Measurements from ENCODE around the gene PARD3B. TPM values are rescaled to one million over a fixed set of nuclear protein-coding genes. Genes with fewer than 3 reads are reported as not detected.

The PARD3B gene
- total and polyA plus RNA-seq, 2 donors (not counting 1 experiment from before 2014, with no cell fraction given): 7.4 to 20.6 TPM

DNA sequence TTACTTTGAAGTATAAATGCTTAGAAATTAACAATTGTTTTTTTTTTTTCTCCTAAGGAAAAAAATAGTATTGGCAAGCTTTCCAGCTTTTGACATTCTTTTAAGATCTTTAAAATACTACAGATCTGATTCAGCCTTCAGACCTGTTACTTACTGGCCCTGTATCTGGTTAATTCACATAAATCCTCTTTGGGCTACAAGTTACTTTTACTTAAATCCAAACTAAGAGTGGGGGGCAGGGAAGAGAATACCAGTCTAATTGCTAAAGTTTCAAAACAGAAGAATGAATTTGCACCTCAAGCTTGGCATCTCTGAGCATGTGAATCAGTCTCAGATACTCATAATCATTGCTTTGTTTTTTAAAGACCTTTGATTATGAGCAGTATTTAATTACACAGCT lies 386.3 kb downstream of the PARD3B start:
- Histone ChIP-seq H3K4me1 (ENCODE audit: control insufficient read depth, extremely low read depth, insufficient read depth, low read length) (no peaks in the 10 kb centered on the region), H3K4me3 (replicated peaks in 1 of 4; ENCODE audit: control extremely low read depth in 1 of 4, insufficient read depth in 1 of 4, low read depth in 3 of 4, low read length in 4 of 4) (no peak overlapping the region), H2AFZ (ENCODE audit: low read length) (no peak overlapping the region), H3K27ac (ENCODE audit: insufficient read depth, low read length) (no peak overlapping the region), H3K4me2 (ENCODE audit: extremely low read depth, insufficient read depth, low read length) (no peak overlapping the region), H3K9ac (ENCODE audit: insufficient read depth, low read length) (no peak overlapping the region), H4K20me1 (ENCODE audit: control insufficient read depth, extremely low read depth, insufficient read depth, low read length) (no peaks in the 10 kb centered on the region), H3K36me3 (ENCODE audit: control insufficient read depth, insufficient read depth, low read length) (no peaks in the 10 kb centered on the region), H3K27me3 (ENCODE audit: control insufficient read depth, insufficient read depth, low read length) (no peaks in the 10 kb centered on the region), H3K79me2 (ENCODE audit: control insufficient read depth, insufficient read depth, low read length) (no peaks in the 10 kb centered on the region), H3K9me3 (ENCODE audit: control insufficient read depth, insufficient read depth, low read depth, low read length) (no peaks in the 10 kb centered on the region)
- DNase-seq (ENCODE audit: low read depth in 2 of 2): peak in 1 of 2 donors; percentile 20
- no peak for TF ChIP-seq EZH2 (IDR thresholded peaks at IDR 0.05; ENCODE audit: low read length, missing control alignments)
- TF ChIP-seq, protein P1, sequence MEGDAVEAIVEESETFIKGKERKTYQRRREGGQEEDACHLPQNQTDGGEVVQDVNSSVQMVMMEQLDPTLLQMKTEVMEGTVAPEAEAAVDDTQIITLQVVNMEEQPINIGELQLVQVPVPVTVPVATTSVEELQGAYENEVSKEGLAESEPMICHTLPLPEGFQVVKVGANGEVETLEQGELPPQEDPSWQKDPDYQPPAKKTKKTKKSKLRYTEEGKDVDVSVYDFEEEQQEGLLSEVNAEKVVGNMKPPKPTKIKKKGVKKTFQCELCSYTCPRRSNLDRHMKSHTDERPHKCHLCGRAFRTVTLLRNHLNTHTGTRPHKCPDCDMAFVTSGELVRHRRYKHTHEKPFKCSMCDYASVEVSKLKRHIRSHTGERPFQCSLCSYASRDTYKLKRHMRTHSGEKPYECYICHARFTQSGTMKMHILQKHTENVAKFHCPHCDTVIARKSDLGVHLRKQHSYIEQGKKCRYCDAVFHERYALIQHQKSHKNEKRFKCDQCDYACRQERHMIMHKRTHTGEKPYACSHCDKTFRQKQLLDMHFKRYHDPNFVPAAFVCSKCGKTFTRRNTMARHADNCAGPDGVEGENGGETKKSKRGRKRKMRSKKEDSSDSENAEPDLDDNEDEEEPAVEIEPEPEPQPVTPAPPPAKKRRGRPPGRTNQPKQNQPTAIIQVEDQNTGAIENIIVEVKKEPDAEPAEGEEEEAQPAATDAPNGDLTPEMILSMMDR (conservative IDR thresholded peaks at IDR 0.05 in 1 of 2, IDR thresholded peaks at IDR 0.05 in 1 of 2; ENCODE audit: low read depth in 1 of 2, low read length in 2 of 2): no peak

DNA sequence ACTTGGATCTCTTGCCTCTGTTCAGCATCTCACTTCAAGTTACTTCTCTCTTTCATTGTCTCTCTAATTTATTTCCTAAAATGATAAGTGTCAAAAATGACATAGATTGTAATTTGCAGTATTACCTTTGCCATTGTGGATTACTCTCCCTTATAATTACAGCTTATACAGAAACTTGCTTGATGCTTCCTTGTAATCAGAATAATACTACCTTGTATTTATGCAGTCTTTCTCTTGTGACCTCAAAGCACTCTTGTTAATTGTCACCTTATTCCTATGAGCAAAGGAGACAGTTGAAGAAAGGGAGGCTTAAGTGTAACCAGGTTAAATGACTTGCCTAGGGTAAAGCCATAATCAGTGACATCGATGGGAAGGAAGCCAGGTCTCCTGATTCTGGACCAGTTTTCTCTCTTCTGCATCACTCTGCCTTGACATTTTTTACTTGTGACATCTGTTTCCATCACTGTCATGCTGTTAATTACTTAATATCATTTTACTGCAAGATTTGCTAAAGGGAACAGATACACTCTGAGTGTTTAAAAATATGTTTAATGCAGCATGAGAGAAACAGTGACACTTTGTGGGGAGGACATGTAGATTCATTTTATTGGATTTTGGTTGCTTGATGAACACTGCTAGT lies 388.6 kb downstream of the PARD3B start:
- TF ChIP-seq, protein P1 (conservative IDR thresholded peaks at IDR 0.05 in 1 of 2, IDR thresholded peaks at IDR 0.05 in 1 of 2; ENCODE audit: low read depth in 1 of 2, low read length in 2 of 2): no peak
- TF ChIP-seq EZH2 (IDR thresholded peaks at IDR 0.05; ENCODE audit: low read length, missing control alignments): no peak
- DNase-seq (ENCODE audit: low read depth in 2 of 2): no peak
- no peak overlapping the region for H3K9ac ChIP-seq (ENCODE audit: insufficient read depth, low read length)

DNA sequence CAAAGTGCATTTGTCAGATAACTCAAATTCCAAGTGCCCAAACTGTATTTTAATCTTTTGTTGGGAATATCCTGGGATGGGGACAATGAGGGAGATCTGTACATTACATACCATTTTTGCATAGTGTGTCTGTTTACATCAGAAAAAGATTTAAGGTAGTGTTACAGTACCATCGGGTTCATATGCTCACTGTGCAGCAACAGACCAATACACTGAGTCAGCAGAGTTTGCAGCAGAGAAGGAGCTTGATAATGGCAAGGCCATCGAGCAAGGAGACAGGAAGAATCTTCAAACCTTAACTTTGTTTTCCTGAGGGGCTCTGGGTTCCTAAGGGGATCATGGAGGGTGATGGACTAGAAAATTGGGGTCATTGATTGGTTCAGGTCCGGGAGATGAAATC lies 399.7 kb downstream of the PARD3B start:
- no peak overlapping the region for H2AFZ ChIP-seq (ENCODE audit: low read length)
- no peak overlapping the region for H3K9ac ChIP-seq (ENCODE audit: insufficient read depth, low read length)
- H3K79me2 ChIP-seq (ENCODE audit: control insufficient read depth, insufficient read depth, low read length): no peaks in the 10 kb centered on the region
- H3K36me3 ChIP-seq (ENCODE audit: control insufficient read depth, insufficient read depth, low read length): no peaks in the 10 kb centered on the region
- H3K4me1 ChIP-seq (ENCODE audit: control insufficient read depth, extremely low read depth, insufficient read depth, low read length): no peaks in the 10 kb centered on the region
- H3K9me3 ChIP-seq (ENCODE audit: control insufficient read depth, insufficient read depth, low read depth, low read length): no peaks in the 10 kb centered on the region
- no peak overlapping the region for H3K4me3 ChIP-seq (replicated peaks in 1 of 4; ENCODE audit: control extremely low read depth in 1 of 4, insufficient read depth in 1 of 4, low read depth in 3 of 4, low read length in 4 of 4)
- no peak overlapping the region for H3K4me2 ChIP-seq (ENCODE audit: extremely low read depth, insufficient read depth, low read length)
- no peak for DNase-seq (ENCODE audit: low read depth in 2 of 2)
- no peak overlapping the region for H3K27ac ChIP-seq (ENCODE audit: insufficient read depth, low read length)
- no peak for TF ChIP-seq EZH2 (IDR thresholded peaks at IDR 0.05; ENCODE audit: low read length, missing control alignments)
- TF ChIP-seq, protein P1 (conservative IDR thresholded peaks at IDR 0.05 in 1 of 2, IDR thresholded peaks at IDR 0.05 in 1 of 2; ENCODE audit: low read depth in 1 of 2, low read length in 2 of 2): no peak
- no peaks in the 10 kb centered on the region for H3K27me3 ChIP-seq (ENCODE audit: control insufficient read depth, insufficient read depth, low read length)
- no peaks in the 10 kb centered on the region for H4K20me1 ChIP-seq (ENCODE audit: control insufficient read depth, extremely low read depth, insufficient read depth, low read length)

More for the DNA sequence above, 388.6 kb downstream of the PARD3B start:
- no peak overlapping the region for H3K4me2 ChIP-seq (ENCODE audit: extremely low read depth, insufficient read depth, low read length)
- no peaks in the 10 kb centered on the region for H3K4me1 ChIP-seq (ENCODE audit: control insufficient read depth, extremely low read depth, insufficient read depth, low read length)
- H4K20me1 ChIP-seq (ENCODE audit: control insufficient read depth, extremely low read depth, insufficient read depth, low read length): no peaks in the 10 kb centered on the region
- no peak overlapping the region for H2AFZ ChIP-seq (ENCODE audit: low read length)
- no peaks in the 10 kb centered on the region for H3K36me3 ChIP-seq (ENCODE audit: control insufficient read depth, insufficient read depth, low read length)
- no peak overlapping the region for H3K4me3 ChIP-seq (replicated peaks in 1 of 4; ENCODE audit: control extremely low read depth in 1 of 4, insufficient read depth in 1 of 4, low read depth in 3 of 4, low read length in 4 of 4)
- H3K9me3 ChIP-seq (ENCODE audit: control insufficient read depth, insufficient read depth, low read depth, low read length): no peaks in the 10 kb centered on the region
- no peaks in the 10 kb centered on the region for H3K27me3 ChIP-seq (ENCODE audit: control insufficient read depth, insufficient read depth, low read length)
- H3K79me2 ChIP-seq (ENCODE audit: control insufficient read depth, insufficient read depth, low read length): no peaks in the 10 kb centered on the region
- no peak overlapping the region for H3K27ac ChIP-seq (ENCODE audit: insufficient read depth, low read length)

Measured in fibroblast of lung (primary cell).